ENCODE data around the gene KHDC1. TPM values are rescaled to one million over a fixed set of nuclear protein-coding genes. Genes with fewer than 3 reads are reported as not detected.
"Not testable (repeated sequence)": the region's sequence is repeated elsewhere in the genome, so short reads cannot be mapped to it uniquely, and the experiment has no call there.

KHDC1 gene
- total RNA-seq, 1 donor from 2014 or later, result 7.0 TPM

DNA sequence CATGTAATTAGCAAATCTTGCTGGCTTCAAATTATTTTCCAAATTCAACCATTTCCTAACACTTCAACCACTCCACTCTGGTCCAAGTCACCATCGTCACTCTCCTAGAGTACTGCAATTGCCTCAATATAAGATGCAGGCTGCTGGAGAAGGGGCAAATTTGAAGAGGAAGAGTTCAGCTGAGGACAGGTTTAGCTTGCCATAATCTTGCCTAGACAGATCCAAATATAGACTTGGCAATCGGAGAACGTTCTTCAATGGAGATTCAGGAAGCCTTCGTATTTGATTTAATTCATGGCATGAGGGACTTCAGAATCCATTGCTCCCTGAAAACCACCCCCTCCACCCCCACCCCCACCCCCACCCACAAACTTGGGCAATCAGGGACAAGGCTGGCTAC is 22.3 kb downstream of the KHDC1 start:
- H3K4me1 ChIP-seq, result no peaks in the 10 kb centered on the region
- H3K36me3 Mint-ChIP-seq, result peaks cover 2% of the 10 kb centered on the region
- H2AFZ ChIP-seq (replicated peaks), result no peak overlapping the region
- TF ChIP-seq EZH2phosphoT487 (IDR thresholded peaks at IDR 0.05) (no peak), EZH2 (IDR thresholded peaks at IDR 0.05) (no peak)
- TF ChIP-seq, protein P1, sequence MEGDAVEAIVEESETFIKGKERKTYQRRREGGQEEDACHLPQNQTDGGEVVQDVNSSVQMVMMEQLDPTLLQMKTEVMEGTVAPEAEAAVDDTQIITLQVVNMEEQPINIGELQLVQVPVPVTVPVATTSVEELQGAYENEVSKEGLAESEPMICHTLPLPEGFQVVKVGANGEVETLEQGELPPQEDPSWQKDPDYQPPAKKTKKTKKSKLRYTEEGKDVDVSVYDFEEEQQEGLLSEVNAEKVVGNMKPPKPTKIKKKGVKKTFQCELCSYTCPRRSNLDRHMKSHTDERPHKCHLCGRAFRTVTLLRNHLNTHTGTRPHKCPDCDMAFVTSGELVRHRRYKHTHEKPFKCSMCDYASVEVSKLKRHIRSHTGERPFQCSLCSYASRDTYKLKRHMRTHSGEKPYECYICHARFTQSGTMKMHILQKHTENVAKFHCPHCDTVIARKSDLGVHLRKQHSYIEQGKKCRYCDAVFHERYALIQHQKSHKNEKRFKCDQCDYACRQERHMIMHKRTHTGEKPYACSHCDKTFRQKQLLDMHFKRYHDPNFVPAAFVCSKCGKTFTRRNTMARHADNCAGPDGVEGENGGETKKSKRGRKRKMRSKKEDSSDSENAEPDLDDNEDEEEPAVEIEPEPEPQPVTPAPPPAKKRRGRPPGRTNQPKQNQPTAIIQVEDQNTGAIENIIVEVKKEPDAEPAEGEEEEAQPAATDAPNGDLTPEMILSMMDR (IDR thresholded peaks at IDR 0.05), result no peak
- H3K4me2 ChIP-seq, result no peak overlapping the region
- H3K27ac ChIP-seq, result no peak overlapping the region
- H3K36me3 ChIP-seq, result no peaks in the 10 kb centered on the region
- no peak overlapping the region for H3K4me3 Mint-ChIP-seq
- no peak for DNase-seq (ENCODE audit: low spot score)
- no peaks in the 10 kb centered on the region for H3K27me3 ChIP-seq
- no peaks in the 10 kb centered on the region for H3K9me3 Mint-ChIP-seq
- no peaks in the 10 kb centered on the region for H3F3A ChIP-seq (ENCODE audit: low read depth)
- no peaks in the 10 kb centered on the region for H3K9me3 ChIP-seq (ENCODE audit: low read depth)
- no peak overlapping the region for H3K9ac ChIP-seq
- H3K4me3 ChIP-seq, result no peak overlapping the region
- no peak overlapping the region for H3K27ac Mint-ChIP-seq
- no peaks in the 10 kb centered on the region for H3K79me2 ChIP-seq (ENCODE audit: low read depth)
- no peaks in the 10 kb centered on the region for H3K4me1 Mint-ChIP-seq
- no peaks in the 10 kb centered on the region for H4K20me1 ChIP-seq (ENCODE audit: low read depth)
- peaks cover 2% of the 10 kb centered on the region for H3K27me3 Mint-ChIP-seq (ENCODE audit: insufficient read depth, low read depth)

DNA sequence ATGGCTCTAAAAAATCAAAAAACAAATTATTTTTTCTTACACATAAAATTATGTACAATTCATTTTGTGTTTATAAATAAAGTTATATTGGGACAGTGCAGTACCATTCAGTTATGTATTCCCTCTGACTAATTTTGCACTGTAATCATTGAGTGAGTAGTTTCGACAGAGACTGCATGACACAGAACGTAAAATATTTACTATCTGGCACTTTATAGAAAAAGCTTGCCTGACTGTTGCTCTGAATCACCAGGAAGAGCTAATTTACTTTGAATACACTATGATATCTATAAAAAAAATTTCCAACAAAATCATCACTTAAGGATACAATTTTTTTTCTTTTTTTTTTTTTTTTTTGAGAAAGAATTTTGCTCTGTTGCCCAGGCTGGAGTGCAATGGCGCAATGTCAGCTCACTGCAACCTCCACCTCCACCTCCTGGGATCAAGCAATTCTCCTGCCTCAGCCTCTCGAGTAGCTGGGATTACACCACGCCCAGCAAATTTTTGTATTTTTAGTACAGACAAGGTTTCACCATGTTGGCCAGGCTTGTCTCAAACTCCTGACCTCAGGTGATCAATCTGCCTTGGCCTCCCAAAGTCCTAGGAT is 26.7 kb downstream of the KHDC1 start:
- H2AFZ ChIP-seq (replicated peaks), result no peak overlapping the region
- H3K4me1 ChIP-seq, result no peaks in the 10 kb centered on the region
- no peaks in the 10 kb centered on the region for H3K27me3 ChIP-seq
- H3F3A ChIP-seq (ENCODE audit: low read depth), result no peaks in the 10 kb centered on the region
- no peak overlapping the region for H3K27ac ChIP-seq
- H3K9ac ChIP-seq, result no peak overlapping the region
- H3K9me3 Mint-ChIP-seq, result no peaks in the 10 kb centered on the region
- DNase-seq (ENCODE audit: low spot score), result no peak
- H3K27ac Mint-ChIP-seq, result no peak overlapping the region
- H3K9me3 ChIP-seq (ENCODE audit: low read depth), result no peaks in the 10 kb centered on the region
- H3K4me3 ChIP-seq, result no peak overlapping the region
- peaks cover 3% of the 10 kb centered on the region for H3K27me3 Mint-ChIP-seq (ENCODE audit: insufficient read depth, low read depth)
- no peak overlapping the region for H3K4me3 Mint-ChIP-seq
- H3K36me3 ChIP-seq, result no peaks in the 10 kb centered on the region
- H3K79me2 ChIP-seq (ENCODE audit: low read depth), result no peaks in the 10 kb centered on the region
- no peaks in the 10 kb centered on the region for H3K36me3 Mint-ChIP-seq
- no peaks in the 10 kb centered on the region for H3K4me1 Mint-ChIP-seq
- TF ChIP-seq, protein P1 (IDR thresholded peaks at IDR 0.05), result no peak
- no peak for TF ChIP-seq EZH2 (IDR thresholded peaks at IDR 0.05)
- TF ChIP-seq EZH2phosphoT487 (IDR thresholded peaks at IDR 0.05), result no peak
- H4K20me1 ChIP-seq (ENCODE audit: low read depth), result no peaks in the 10 kb centered on the region
- no peak overlapping the region for H3K4me2 ChIP-seq

DNA sequence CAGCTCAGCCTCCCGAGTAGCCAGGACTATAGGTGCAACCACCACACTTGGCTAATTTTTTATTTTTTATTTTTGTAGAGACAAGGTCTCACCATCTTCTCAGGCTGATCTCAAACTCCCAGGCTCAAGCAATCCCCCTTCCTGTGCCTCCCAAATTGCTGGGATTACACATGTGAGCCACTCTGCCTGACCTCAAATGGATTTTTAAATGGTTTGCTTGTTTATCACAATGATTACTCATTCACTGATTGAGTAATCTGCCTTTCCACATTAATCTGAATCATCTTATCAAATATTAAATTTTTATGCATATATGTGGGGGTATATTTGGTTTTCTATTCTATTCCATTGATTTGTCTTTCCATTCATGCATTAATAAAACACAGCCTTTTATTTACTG is 28.3 kb downstream of the KHDC1 start:
- Histone ChIP-seq H3K36me3 (no peaks in the 10 kb centered on the region), H3K9ac (no peak overlapping the region), H3K4me3 (no peak overlapping the region), H3K4me1 (no peaks in the 10 kb centered on the region), H3F3A (ENCODE audit: low read depth) (no peaks in the 10 kb centered on the region), H3K27me3 (no peaks in the 10 kb centered on the region), H3K27ac (no peak overlapping the region), H2AFZ (replicated peaks) (no peak overlapping the region), H4K20me1 (ENCODE audit: low read depth) (no peaks in the 10 kb centered on the region), H3K9me3 (ENCODE audit: low read depth) (no peaks in the 10 kb centered on the region), H3K4me2 (no peak overlapping the region), H3K79me2 (ENCODE audit: low read depth) (no peaks in the 10 kb centered on the region)
- H3K4me1 Mint-ChIP-seq, result no peaks in the 10 kb centered on the region
- H3K27ac Mint-ChIP-seq, result no peak overlapping the region
- H3K27me3 Mint-ChIP-seq (ENCODE audit: insufficient read depth, low read depth), result peaks cover 3% of the 10 kb centered on the region
- TF ChIP-seq EZH2phosphoT487 (IDR thresholded peaks at IDR 0.05) (no peak), EZH2 (IDR thresholded peaks at IDR 0.05) (no peak)
- TF ChIP-seq, protein P1 (IDR thresholded peaks at IDR 0.05), result no peak
- DNase-seq (ENCODE audit: low spot score), result no peak
- no peaks in the 10 kb centered on the region for H3K36me3 Mint-ChIP-seq
- no peak overlapping the region for H3K4me3 Mint-ChIP-seq
- H3K9me3 Mint-ChIP-seq, result no peaks in the 10 kb centered on the region

DNA sequence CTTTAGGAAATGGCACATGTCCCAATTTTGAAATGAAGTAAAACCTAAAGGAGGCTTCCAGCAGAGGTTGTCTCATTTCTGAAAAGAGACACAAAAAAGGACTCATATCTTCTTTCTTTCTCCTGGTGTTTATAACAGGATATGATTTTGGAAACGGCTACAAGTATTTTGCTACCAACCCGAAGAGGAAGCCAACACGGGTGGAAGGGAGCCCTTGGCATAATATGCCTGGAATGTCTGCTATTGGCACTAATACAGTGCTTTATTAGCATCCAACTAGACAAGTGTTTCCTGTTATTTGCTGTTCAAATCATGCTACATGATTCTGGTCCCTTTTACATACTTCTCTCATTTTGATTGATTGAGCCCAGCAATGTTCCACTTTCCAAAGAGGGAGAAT is 29.0 kb downstream of the KHDC1 start:
- not testable (repeated sequence) for H3K27ac Mint-ChIP-seq; H2AFZ ChIP-seq (replicated peaks)

More for the DNA sequence above, 29.0 kb downstream of the KHDC1 start:
- H4K20me1 ChIP-seq (ENCODE audit: low read depth); H3K79me2 ChIP-seq (ENCODE audit: low read depth); H3K4me3 ChIP-seq; H3K4me2 ChIP-seq; H3K9me3 ChIP-seq (ENCODE audit: low read depth); H3K9ac ChIP-seq; H3K9me3 Mint-ChIP-seq; DNase-seq (ENCODE audit: low spot score); H3K4me3 Mint-ChIP-seq; H3K27me3 ChIP-seq; H3F3A ChIP-seq (ENCODE audit: low read depth); H3K4me1 ChIP-seq; H3K4me1 Mint-ChIP-seq; H3K27me3 Mint-ChIP-seq (ENCODE audit: insufficient read depth, low read depth); H3K36me3 ChIP-seq; H3K27ac ChIP-seq; H3K36me3 Mint-ChIP-seq: not testable (repeated sequence)

Measured in neural progenitor cell (in vitro differentiated cells).